ENCODE measurements around the gene SPRED1.

The SPRED1 gene

DNA sequence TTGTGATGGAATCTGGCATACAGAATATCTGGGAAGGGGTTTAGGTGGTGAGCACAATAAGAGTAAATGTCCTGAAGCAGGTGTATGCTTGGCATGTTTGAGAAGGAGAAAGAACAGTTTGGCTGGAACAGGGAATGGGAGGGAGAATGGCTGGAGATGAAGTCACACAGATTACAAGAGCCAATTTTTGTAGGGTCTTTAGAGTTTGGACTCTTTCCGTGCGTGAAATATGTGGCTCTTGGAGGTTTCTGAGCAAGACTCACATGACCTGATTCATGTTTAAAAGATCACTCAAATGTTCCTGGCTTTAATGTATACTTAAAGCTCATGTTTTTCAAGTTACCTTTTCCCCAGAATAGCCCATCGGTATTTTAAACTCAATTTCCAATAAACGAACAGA, 32.8 kb downstream of the SPRED1 start:
- no peak for DNase-seq

- no peak for DNase-seq
These were observed 41.5 kb downstream of the SPRED1 start for GRCh38 chr15:38294126-38294525.

DNA sequence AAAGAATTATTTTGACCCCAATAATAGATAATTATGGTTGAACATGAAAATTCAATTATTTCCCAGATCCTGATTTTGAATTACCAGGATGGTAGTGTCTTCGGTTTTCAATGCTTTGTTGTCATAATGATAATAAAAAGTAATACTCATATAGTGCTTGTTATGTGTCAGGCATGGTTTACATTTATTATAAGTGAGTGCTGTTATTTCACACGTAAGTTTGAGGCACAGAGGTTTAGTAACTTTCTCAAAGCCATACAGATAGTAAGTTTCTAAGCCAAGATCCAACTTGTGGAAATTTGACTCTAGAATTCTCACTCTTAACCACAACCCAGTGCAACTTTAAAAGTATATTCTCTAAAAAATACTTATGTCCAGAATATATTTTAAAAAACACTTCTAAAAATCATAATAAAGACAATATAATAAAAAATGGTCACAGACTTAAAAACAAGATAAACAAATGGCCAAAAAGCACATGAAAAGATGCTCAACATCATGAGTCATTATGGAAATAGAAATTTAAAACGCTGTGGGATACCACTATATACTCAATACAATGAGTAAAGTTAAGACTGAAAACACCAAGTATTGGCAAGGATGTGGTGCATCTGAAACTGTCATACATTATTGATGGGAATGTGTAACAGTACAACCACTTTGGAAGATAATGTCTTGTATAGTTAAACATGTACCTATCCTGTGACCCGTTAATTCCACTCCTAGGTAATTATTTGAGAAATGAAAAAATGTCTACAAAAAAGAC, 45.2 kb downstream of the SPRED1 start:
- DNase-seq, result no peak

DNA sequence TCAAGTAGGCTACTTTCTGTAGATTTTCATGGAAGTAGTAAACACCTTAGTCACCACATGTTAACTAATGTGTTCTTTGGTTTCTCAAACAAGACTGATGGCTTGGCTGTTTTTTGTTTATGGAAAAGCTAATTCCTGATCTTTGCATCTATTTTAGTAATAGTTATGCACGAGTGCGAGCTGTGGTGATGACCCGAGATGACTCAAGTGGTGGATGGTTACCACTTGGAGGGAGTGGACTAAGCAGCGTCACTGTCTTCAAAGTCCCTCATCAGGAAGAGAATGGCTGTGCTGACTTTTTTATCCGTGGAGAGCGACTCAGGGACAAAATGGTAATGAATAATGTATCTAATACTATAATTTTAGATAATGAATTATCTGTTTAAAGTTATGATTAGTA, 46.6 kb downstream of the SPRED1 start:
- DNase-seq, result no peak

- DNase-seq, result no peak
These were observed 47.8 kb downstream of the SPRED1 start for GRCh38 chr15:38300395-38300794.

- no peak for DNase-seq
These were observed 51.8 kb downstream of the SPRED1 start for GRCh38 chr15:38304481-38304880.

DNA sequence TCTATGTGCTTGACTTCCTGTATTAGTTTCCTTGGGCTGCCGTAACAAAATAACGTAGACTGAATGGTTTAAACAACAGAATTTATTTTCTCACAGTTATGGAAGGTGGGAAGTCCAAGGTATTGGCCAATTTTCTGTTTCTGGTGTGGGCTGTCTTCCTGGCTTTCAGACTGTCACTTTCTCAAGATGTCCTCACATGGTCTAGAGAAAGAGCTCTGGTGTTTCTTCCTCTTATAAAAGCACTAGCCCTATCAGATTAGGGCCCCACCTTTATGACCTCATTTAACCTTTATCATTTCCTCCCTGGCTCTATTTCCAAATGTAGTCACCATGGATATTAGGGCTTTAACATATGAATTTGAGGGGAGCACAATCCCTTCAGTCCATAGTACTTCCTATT, 54.6 kb downstream of the SPRED1 start:
- no peak for DNase-seq

GRCh38 chr15:38307861-38308641, 55.4 kb downstream of the SPRED1 start:
- DNase-seq, result no peak

DNA sequence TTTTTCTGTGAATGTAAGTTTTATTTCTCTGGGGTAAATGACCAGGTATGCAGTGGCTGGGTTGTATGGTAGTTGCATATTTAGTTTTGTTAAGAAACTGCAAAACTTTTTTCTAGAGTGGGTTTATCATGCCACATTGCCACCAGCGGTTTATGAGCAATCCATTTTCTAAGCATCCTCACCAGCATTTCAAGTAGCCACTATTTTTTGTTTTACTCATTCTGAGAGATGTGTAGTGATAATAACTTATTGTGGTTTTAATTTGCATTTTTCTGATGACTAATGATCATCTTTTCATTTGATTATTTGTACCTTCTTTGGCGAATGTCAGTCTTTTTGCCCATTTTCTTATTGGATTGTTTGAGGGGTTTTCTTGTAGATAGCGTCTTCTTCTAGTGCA, 56.2 kb downstream of the SPRED1 start:
- no peak for DNase-seq

DNA sequence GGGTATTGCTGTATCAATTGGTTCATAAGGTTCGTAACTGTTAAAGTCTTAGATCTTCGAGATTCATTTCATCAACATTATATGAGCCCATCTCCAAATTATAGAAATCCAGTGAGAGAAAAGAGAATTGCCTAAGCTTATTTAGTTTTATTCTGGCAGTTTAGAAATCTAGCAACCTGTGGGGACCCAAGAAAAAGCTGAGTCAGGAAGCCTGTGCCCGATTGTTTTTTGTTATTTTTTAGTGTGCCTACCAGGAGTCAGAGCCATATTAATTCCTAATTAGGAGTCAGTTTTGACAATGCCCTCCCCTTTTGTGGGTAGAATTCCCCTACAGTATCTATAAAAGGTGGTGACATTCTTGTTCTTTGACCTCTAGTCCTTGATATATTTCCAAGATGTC, 59.6 kb downstream of the SPRED1 start:
- DNase-seq, result no peak

GRCh38 chr15:38316311-38316710, 63.7 kb downstream of the SPRED1 start:
- no peak for DNase-seq

GRCh38 chr15:38320181-38320580, 67.5 kb downstream of the SPRED1 start:
- DNase-seq, result no peak

GRCh38 chr15:38320866-38321265, 68.2 kb downstream of the SPRED1 start:
- no peak for DNase-seq

DNA sequence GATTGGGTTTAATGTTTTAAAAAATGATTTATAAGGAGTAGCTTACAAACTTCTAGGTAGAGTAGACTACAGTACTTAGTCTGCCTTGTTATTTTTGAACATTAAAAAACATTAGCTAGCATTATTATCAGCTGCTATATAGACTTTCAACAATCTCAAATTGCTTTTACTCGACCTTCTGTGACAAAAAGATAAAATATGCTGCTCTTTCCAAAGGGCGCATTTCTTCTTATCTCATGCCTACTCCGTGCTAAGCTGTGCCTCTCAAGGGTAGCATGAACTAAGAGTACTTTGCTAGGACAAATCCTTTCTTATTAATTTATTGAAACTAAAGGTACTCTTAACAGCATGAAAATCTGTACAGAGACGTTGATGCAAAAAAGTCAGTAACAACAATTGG, 71.3 kb downstream of the SPRED1 start:
- no peak for DNase-seq

- no peak for DNase-seq
These were observed 72.5 kb downstream of the SPRED1 start for GRCh38 chr15:38324939-38325647.

DNA sequence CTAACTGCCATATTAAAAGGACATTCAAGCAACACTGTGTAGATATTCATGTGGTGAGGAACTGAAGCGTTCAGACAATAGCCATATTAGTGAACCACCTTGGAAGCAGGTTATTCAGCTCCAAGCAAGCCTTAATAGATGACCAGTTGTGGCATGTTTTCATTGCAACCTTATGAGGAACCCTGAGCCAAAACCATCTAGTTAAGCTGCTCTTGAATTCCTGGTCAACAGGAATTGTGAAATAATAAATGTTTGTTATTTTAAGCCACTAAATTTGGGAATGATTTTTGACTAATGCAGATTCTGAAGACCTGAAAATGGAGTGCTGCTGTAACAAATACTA, 73.0 kb downstream of the SPRED1 start:
- DNase-seq, result no peak

- no peak for DNase-seq
These were observed 80.1 kb downstream of the SPRED1 start for GRCh38 chr15:38332711-38333110.

DNA sequence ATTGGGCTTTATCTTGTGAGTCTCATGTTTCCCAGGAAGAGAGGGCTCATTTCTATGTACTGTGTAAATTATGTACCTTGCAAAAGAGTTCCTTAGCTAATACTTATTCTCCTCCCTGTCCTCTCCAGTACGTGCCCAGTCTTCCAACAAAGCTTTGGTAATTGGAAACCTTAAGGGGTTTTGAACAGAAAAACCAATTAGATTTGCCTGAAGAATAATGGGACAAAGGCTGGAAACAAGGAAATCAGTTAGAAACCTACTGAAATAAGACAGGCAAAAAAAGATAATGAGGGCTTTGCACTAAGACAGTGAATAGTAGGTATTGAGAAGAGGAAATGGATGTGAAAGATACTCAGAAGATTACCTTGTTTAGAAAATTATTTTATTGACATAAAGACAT, 82.5 kb downstream of the SPRED1 start:
- no peak for DNase-seq

GRCh38 chr15:38344351-38344750, 91.7 kb downstream of the SPRED1 start:
- no peak for DNase-seq

DNA sequence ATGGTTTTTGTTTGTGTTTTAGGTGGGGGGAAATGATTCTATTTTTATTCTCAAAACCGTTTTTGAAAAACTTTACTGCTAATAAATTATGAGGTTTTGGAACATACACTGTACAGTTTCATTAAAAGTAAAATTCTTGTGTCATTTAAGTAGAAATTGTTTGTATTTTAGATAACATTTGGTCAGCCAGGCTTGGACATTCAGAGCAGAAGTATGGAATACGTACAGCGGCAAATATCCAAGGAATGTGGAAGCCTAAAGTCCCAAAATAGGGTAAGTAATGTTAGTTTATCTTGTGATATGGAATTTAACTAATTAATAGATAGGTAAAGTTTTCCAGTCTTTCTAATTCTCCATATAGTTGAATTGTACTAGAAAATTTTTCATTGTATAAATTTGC, 96.6 kb downstream of the SPRED1 start:
- DNase-seq, result no peak

GRCh38 chr15:38351466-38351865, 98.8 kb downstream of the SPRED1 start:
- no peak for DNase-seq

- peak; percentile 26 for DNase-seq
These were observed 101.8 kb downstream of the SPRED1 start for GRCh38 chr15:38354315-38354929.

- no peak for DNase-seq
These were observed 109.7 kb downstream of the SPRED1 start for GRCh38 chr15:38362355-38362754.

DNA sequence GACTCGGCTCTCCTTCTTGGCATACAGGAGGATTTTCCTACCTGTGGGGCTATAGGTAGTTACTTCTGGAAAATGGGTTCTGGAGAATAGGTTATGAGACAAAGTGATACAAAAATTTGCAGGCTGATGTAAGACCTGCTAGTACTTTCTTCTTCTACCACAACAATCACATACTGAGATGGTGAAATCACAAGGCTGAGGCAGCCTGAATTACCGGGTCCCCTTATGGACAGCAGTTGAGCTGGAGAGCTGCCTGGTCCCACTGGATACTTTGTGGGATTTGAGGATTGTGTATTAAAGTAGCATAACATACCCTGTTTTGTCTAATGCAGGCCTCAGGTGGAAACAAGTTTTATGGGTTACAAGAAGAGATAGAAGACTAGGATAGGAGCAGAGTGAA, 114.8 kb downstream of the SPRED1 start:
- no peak for DNase-seq

Measured in DMS 273 treated with DMSO at 0.1 percent for 48 hours (cell line).